ENCODE data around the gene PES1.
"Not testable (repeated sequence)": the region's sequence is repeated elsewhere in the genome, so short reads cannot be mapped to it uniquely, and the experiment has no call there.

Gene PES1

DNA sequence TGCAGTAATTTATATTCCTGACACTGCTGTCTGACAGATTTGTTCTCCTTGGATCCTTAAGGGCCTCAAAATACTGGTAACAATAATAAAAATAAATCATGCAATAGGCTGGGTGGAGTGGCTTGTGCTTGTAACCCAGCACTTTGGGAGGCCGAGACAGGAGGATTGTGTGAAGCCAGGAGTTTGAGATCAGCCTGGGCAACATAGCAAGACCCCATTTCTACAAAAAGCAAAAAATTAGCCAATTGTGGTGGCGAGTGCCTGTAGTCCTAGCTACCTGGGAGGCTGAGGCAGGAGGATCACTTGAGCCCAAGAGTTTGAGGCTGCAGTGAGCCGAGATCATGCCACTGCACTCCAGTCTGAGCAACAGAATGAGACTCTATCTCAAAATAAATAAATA is 39.9 kb downstream of the PES1 start:
- DNase-seq, result not testable (repeated sequence)

DNA sequence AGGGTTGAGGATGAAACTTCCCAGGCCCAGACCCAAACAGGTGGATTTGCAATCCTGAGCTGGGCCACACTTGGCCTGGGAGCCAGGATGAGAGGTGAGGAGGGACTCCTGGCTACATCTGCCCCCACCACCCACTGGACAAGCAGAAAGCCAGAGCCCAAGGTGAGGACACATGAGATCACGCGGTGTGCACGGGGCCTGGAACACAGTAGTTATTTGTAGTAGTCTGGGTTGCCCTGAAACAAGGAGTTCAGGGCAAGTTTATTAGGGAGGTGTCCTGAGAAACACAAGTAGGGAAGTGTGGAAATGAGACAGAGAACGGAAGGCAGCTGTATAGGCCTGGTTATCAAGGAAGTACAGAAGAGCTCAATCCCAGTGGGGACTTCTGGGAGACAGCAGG is 44.5 kb downstream of the PES1 start:
- DNase-seq, result no peak

DNA sequence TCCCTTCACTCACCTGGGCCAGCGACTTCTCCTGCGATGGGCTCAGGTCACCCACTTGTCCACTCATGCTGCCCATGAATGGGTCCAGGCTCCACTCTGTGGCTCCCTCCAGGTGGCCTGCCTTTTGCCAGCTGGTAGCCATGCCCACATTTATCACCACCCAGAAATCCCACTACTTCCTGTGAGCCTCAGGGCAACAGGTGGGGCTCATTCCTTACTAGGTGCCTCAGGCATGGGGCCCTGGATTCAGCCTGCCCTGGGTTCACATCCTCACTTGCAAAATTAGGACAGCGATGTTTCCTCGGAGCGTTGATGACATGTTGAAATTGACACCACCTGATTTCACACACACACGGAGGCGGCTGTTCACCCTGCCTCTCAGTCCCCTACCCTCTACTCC is 45.1 kb downstream of the PES1 start, which contains the start of gene SEC14L6:
SEC14L6 (minus strand) TSS at position 126 of the 400 bp plus-strand sequence; CDS start at position 67, 59 bp downstream.
- DNase-seq, result no peak

DNA sequence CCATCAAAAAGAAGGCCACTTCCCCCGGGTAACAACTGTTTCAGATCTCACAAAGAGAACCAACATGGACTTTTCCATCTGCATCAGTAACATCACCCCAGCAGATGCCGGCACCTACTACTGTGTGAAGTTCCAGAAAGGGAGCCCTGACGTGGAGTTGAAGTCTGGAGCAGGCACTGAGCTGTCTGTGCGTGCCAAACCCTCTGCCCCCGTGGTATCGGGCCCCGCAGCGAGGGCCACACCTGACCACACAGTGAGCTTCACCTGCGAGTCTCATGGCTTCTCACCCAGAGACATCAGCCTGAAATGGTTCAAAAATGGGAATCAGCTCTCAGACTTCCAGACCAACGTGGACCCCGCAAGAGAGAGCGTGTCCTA is 48.9 kb downstream of the PES1 start:
- DNase-seq, result no peak

DNA sequence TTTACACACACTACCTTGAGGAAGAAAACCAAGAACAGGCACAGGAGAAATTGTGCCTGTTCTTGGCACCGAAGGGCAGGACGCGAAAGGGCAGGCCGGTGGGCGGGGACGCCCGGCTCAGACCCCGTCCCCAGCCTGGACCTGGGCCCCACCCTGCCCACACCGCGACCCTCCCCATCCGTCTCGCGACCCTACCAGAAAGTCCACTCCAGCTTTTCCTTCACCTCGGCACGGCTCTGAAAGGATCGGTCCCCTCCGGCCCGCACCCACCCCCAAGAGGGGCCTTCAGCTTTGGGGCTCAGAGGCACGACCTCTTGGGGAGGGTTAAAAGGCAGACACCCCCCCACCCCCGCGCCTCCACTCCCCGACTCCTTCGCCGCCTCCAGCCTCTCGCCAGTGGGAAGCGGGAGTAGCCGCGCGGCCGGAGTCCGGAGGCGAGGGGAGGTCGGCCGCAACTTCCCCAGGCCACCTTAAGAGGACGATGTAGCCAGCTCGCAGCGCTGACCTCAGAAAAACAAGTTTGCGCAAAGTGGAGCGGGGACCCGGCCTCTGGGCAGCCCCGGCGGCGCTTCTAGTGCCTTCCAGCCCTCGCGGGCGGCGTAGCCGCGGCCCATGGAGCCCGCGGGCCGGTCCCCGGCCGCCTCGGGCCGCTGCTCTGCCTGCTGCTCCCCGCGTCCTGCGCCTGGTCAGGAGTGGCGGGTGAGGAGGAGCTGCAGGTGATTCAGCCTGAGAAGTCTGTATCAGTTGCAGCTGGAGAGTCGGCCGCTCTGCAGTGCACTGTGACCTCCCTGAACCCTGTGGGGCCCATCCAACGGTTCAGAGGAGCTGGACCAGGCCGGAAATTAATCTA is 49.5 kb downstream of the PES1 start:
- DNase-seq, result no peak

DNA sequence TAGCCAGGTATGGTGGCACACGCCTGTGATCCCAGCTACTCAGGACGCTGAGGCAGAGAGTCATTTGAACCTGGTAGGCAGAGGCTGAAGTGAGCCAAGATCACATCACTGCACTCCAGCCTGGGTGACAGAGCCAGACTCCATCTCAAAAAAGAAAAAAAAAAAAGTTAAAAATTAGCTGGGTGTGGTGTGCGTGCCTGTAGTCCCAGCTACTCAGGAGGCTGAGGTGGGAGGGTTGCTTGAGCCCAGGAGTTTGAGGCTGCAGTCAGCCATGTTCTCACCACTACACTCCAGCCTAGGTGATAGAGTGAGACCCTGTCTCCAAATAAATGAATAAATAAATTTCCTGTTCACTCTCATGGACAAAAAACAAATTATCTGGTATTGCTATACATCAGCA is 50.2 kb downstream of the PES1 start:
- DNase-seq, result not testable (repeated sequence)

DNA sequence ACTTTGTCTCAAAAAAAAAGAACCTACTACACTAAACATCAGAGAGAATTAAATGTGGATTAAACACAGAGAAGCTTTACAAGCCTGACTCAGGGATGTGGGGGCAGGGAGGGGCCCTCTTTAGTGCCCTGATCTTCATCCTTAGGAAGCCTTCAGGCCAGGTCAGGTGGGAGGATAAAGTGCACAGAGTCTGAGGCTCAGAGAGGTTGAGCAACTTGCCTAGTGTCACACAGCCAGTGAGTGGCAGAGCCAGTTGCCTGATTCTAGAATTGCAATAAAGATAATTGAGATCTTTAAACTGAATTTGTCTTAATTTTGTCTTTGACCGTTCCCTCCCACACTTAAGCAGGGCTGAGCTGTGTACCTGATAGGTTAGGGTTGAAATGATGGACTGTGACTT is 52.3 kb downstream of the PES1 start:
- no peak for DNase-seq

DNA sequence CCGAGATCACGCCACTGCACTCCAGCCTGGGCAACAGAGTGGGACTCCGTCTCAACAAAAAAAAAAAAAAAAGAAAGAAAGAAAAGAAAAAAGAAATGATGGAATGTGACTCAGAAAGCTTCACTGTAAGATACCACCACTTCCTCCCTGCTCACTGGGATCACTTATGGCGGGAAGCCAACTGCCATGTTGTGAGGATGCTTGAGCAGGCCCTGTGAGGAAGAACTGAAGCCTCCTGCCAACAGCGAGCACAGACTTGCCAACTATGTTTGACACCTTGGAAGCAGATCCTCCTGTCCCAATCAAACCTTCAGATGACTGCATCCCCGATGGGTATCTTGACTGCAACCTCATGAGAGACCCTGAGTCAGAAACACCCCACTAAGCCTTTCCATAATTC is 53.4 kb downstream of the PES1 start:
- DNase-seq, result no peak

DNA sequence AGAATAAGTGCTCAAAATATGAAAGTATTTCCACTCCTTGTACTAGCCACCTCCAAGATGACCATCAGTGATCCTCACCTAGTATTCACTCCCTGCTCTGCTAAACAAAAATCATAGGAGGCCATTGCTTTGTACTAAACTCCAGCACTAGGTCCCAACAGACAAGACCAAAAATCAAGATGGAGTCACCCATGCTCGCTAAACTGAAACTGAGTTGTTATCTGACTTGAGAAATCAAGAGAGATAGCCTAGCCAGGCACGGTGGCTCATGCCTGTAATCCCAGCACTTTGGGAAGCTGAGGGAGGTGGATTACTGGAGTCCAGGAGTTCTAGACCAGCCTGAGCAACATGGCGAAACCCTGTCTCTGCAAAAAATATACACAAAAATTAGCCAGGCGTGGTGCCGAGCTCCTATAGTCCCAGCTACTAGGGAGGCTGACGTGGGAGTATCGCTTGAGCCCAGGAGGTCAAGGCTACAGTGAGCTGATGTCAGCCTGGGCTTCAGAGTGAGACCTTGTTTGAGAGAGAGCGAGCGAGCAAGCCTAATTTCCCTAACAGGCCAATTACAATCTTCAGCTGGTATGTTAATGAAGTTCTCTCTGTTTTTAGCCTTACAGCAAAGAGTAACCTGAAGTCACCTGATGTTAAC is 54.5 kb downstream of the PES1 start:
- no peak for DNase-seq

DNA sequence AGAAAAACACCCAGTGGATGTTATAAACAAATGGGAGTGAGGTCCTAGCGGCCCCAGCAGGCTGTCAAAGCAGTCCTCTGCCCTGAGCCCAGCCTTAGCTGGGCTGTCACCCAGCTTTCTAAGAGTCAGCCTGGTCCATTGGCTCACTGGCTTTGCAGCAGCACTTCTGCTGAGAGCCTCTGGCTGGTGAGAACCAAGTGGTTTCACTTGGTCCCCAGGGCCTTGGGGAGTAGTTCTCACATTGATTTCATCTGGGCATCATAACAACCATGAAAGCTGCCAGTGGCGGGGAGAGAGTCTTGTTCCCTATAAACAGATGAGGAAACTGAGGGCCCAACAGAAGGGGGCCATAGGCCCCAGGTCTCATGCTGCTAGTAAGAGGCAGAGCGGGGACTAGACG is 56.5 kb downstream of the PES1 start:
- DNase-seq, result no peak

DNA sequence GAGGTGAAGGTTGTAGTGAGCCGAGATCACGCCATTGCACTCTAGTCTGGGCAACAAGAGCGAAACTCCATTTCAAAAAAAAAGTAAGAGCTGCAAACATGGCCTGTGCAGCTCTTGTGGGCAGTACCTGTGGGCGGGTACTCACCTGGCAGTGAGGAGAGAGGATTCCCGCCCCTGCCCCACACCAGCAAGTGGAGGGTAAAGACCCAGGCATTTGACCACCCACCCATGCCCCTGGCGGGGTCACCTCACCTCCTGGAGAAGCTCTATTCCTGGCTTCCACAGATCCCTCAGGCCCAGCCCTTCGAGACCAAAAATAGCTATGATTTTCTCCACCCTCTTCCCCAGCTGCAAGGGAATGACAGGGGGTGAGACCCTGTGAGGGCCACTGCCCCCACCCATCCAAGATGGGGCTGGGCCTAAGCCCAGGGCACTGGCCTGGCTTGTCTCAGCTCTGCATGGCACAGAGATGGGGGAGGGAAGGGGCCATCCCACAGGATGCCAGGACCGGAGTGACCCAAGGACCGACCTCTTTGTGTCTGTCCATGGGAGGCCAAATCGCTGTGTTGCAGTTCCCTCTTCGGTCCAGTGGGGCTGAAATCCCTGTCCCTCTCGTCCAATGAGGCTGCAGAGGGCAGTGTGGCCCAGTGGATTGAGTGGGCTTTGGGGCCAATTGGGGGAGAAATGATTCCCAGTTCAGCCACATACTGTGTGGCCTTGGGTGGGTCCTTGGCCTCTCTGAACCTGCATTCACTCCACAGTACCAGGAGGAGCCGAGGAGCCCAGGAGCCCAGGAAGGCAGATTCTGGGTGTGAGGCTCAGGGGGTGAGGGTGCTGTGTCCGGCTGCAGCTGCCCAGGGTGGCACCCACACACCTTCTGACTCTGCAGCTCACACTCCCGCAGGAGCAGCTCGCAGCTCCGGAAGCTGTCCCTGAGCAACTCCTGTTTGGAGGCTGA is 59.8 kb downstream of the PES1 start:
- no peak for DNase-seq

DNA sequence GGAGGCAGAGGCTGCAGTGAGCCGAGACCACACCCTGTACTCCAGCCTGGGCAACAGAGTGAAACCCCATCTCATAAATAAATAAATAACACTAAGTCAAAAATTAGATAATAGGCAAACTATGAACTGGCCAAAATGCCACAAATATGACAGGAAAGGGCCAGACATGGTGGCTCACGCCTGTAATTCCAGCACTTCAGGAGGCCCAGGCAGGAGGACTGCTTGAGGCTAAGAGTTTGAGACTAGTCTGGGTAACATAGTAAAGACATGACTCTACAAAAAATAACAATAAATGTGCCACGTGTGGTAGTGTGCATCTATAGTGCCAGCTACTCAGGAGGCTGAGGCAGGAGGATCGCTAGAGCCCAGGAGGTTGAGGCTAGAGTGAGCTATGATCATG is 65.1 kb downstream of the PES1 start:
- no peak for DNase-seq

All from activated CD8-positive, alpha-beta memory T cell treated with anti-CD3 and anti-CD28 coated beads for 24 hours (primary cell).